GM12801 (cell line): Measurements from ENCODE around the gene PDS5A.

ENCODE experiments used
- TF ChIP-seq, protein P1 (sequence below): IDR thresholded peaks from one replicate; pipeline ENCODE4 v1.5.1; 2011; ENCODE audit warnings: control low read depth; ENCODE audit not compliant: insufficient read length; ENCODE audit errors: extremely low read depth

PDS5A gene

DNA sequence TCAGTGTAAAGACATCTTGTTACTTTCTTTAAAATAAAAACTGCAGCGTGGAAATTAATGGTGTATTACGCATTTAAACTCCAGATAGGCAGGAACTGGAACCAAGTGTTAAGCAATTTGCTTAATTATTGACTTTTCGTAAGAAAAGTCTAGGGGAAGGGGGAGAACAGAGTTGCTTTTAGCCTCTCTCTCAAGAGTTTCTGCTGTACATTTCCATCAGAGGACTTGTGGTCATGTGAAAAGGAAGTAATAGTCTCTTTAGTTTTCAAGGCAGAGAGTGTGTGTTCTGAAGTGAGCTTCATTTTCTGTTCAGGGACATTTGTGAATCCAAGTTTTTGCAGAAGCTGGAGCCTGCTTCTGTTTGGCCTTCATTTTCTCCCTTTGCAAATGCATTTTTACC is 152.6 kb downstream of the PDS5A start:
- TF ChIP-seq, protein P1, sequence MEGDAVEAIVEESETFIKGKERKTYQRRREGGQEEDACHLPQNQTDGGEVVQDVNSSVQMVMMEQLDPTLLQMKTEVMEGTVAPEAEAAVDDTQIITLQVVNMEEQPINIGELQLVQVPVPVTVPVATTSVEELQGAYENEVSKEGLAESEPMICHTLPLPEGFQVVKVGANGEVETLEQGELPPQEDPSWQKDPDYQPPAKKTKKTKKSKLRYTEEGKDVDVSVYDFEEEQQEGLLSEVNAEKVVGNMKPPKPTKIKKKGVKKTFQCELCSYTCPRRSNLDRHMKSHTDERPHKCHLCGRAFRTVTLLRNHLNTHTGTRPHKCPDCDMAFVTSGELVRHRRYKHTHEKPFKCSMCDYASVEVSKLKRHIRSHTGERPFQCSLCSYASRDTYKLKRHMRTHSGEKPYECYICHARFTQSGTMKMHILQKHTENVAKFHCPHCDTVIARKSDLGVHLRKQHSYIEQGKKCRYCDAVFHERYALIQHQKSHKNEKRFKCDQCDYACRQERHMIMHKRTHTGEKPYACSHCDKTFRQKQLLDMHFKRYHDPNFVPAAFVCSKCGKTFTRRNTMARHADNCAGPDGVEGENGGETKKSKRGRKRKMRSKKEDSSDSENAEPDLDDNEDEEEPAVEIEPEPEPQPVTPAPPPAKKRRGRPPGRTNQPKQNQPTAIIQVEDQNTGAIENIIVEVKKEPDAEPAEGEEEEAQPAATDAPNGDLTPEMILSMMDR: no peak

GRCh38 chr4:39823191-39823590 is 154.5 kb downstream of the PDS5A start:
- TF ChIP-seq, protein P1: no peak

GRCh38 chr4:39822662-39823061 is 155.0 kb downstream of the PDS5A start:
- TF ChIP-seq, protein P1: no peak

- TF ChIP-seq, protein P1: no peak
Observed at GRCh38 chr4:39821951-39822350, 155.8 kb downstream of the PDS5A start.

- TF ChIP-seq, protein P1: no peak
Observed at GRCh38 chr4:39820186-39820585, 157.5 kb downstream of the PDS5A start.

- TF ChIP-seq, protein P1: no peak
Observed at GRCh38 chr4:39818646-39819045, 159.1 kb downstream of the PDS5A start.

DNA sequence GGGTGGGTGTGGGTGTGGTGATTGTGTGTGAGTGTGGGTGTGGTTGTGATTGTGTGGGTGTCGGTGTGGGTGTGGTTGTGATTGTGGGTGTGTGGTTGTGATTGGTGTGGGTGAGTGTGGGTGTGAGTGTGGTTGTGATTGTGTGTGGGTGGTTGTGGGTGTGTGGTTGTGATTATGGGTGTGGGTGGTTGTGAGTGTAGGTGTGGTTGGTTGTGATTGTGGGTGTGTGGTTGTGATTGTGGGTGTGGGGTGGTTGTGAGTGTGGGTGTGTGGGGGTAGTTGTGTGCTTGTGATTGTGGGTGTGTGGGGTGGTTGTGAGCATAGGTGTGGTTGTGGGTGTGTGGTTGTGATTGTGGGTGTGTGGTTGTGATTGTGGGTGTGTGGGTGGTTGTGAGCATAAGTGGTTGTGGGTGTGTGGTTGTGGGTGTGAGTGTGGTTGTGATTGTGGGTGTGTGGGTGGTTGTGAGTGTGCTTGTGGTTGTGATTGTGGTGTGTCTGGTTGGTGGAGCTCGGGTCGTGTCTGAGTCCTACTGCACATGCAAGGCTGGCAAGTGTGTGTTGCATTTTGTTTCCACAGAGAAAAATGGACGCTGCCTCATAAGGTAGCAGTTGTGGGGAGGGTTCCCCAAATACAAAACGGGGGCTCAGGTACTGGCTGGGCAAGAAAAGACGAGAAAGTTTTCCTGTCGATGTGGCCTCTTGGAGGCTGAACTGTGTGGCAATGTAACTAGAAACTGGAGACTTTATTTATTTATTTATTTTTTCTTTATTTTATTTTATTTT is 163.1 kb downstream of the PDS5A start:
- TF ChIP-seq, protein P1: no peak
